ENCODE measurements around the gene ABHD1. TPM values are rescaled to one million over a fixed set of nuclear protein-coding genes. Genes with fewer than 3 reads are reported as not detected.

ABHD1 gene
- total RNA-seq, 2 donors from 2014 or later = 0.29 to 1.0 TPM

GRCh38 chr2:27136751-27137150, 13.1 kb downstream of the ABHD1 start:
- Histone ChIP-seq H3K27ac (ENCODE audit: low read depth, low read length) (no peak overlapping the region), H3K4me1 (ENCODE audit: control insufficient read depth, insufficient read depth, low read length) (no peaks in the 10 kb centered on the region), H3K4me3 (ENCODE audit: low read length) (no peak overlapping the region), H3K9ac (ENCODE audit: extremely low read depth, low read length, poor library complexity, severe bottlenecking) (no peak overlapping the region), H3K27me3 (ENCODE audit: control insufficient read depth, insufficient read depth, low read length, poor library complexity, severe bottlenecking) (no peaks in the 10 kb centered on the region), H3K36me3 (ENCODE audit: control insufficient read depth, insufficient read depth, low read length) (peaks cover 13% of the 10 kb centered on the region), H3K9me3 (ENCODE audit: control insufficient read depth, low read length) (no peaks in the 10 kb centered on the region)
- Mint-ChIP-seq H3K27me3 (ENCODE audit: insufficient read depth) (peaks cover 14% of the 10 kb centered on the region), H3K4me1 (peaks cover 10% of the 10 kb centered on the region), H3K27ac (no peak overlapping the region), H3K4me3 (no peak overlapping the region), H3K9me3 (no peaks in the 10 kb centered on the region), H3K36me3 (ENCODE audit: low read depth) (peaks cover 9% of the 10 kb centered on the region)
- TF ChIP-seq CTCF (conservative IDR thresholded peaks at IDR 0.05) = no peak
- DNase-seq = no peak
- WGBS, 2 experiments (ENCODE audit: insufficient coverage in 1 of 2, insufficient read length in 1 of 2) = 90 to 91% methylated on average over 2 to 7 of the region's 7 CpGs

- Histone ChIP-seq H3K27ac (ENCODE audit: low read depth, low read length) (no peak overlapping the region), H3K4me1 (ENCODE audit: control insufficient read depth, insufficient read depth, low read length) (no peaks in the 10 kb centered on the region), H3K9me3 (ENCODE audit: control insufficient read depth, low read length) (no peaks in the 10 kb centered on the region), H3K27me3 (ENCODE audit: control insufficient read depth, insufficient read depth, low read length, poor library complexity, severe bottlenecking) (no peaks in the 10 kb centered on the region), H3K4me3 (ENCODE audit: low read length) (no peak overlapping the region), H3K36me3 (ENCODE audit: control insufficient read depth, insufficient read depth, low read length) (peaks cover 6% of the 10 kb centered on the region), H3K9ac (ENCODE audit: extremely low read depth, low read length, poor library complexity, severe bottlenecking) (no peak overlapping the region)
- Mint-ChIP-seq H3K4me3 (no peak overlapping the region), H3K36me3 (ENCODE audit: low read depth) (peaks cover 7% of the 10 kb centered on the region), H3K27ac (no peak overlapping the region), H3K9me3 (no peaks in the 10 kb centered on the region), H3K4me1 (peaks cover 10% of the 10 kb centered on the region), H3K27me3 (ENCODE audit: insufficient read depth) (peaks cover 14% of the 10 kb centered on the region)
- TF ChIP-seq CTCF (conservative IDR thresholded peaks at IDR 0.05) = no peak
- no peak for DNase-seq
- WGBS, 2 experiments (ENCODE audit: insufficient coverage in 1 of 2, insufficient read length in 1 of 2) = 93% methylated on average over 12 to 21 of the region's 21 CpGs
Observed at GRCh38 chr2:27137322-27137935, 13.8 kb downstream of the ABHD1 start.

GRCh38 chr2:27138111-27138510, 14.5 kb downstream of the ABHD1 start:
- no peak overlapping the region for H3K27ac Mint-ChIP-seq
- Histone ChIP-seq H3K9ac (ENCODE audit: extremely low read depth, low read length, poor library complexity, severe bottlenecking) (no peak overlapping the region), H3K36me3 (ENCODE audit: control insufficient read depth, insufficient read depth, low read length) (no peaks in the 10 kb centered on the region), H3K4me3 (ENCODE audit: low read length) (no peak overlapping the region), H3K27me3 (ENCODE audit: control insufficient read depth, insufficient read depth, low read length, poor library complexity, severe bottlenecking) (peaks cover under 1% of the 10 kb centered on the region), H3K27ac (ENCODE audit: low read depth, low read length) (no peak overlapping the region), H3K4me1 (ENCODE audit: control insufficient read depth, insufficient read depth, low read length) (no peaks in the 10 kb centered on the region), H3K9me3 (ENCODE audit: control insufficient read depth, low read length) (no peaks in the 10 kb centered on the region)
- H3K27me3 Mint-ChIP-seq (ENCODE audit: insufficient read depth) = peaks cover 19% of the 10 kb centered on the region
- no peak for DNase-seq
- H3K4me1 Mint-ChIP-seq = peaks cover 7% of the 10 kb centered on the region
- 89 to 91% methylated on average over 6 to 7 of the region's 7 CpGs for WGBS, 2 experiments (ENCODE audit: insufficient coverage in 1 of 2, insufficient read length in 1 of 2)
- no peak for TF ChIP-seq CTCF (conservative IDR thresholded peaks at IDR 0.05)
- H3K9me3 Mint-ChIP-seq = no peaks in the 10 kb centered on the region
- peaks cover 3% of the 10 kb centered on the region for H3K36me3 Mint-ChIP-seq (ENCODE audit: low read depth)
- no peak overlapping the region for H3K4me3 Mint-ChIP-seq

All from endodermal cell (in vitro differentiated cells).